Measurements from ENCODE around the gene ZNF639. TPM values are rescaled to one million over a fixed set of nuclear protein-coding genes. Genes with fewer than 3 reads are reported as not detected.

Gene ZNF639
- total RNA-seq, 1 donor from 2014 or later, result 31.2 TPM

- Mint-ChIP-seq H3K27me3 (ENCODE audit: unreplicated experiment) (peaks cover 25% of the 10 kb centered on the region), H3K27ac (ENCODE audit: unreplicated experiment) (no peak overlapping the region), H3K4me3 (ENCODE audit: unreplicated experiment) (no peak overlapping the region), H3K36me3 (ENCODE audit: unreplicated experiment) (no peaks in the 10 kb centered on the region), H3K4me1 (ENCODE audit: unreplicated experiment) (no peaks in the 10 kb centered on the region), H3K9me3 (ENCODE audit: unreplicated experiment) (no peaks in the 10 kb centered on the region)
- TF ChIP-seq CTCF (IDR thresholded peaks at IDR 0.05), result no peak
- no peak for DNase-seq (ENCODE audit: extremely low spot score, unreplicated experiment)
These were observed 33.5 kb upstream of the ZNF639 start for GRCh38 chr3:179289295-179289694.

- H3K4me1 Mint-ChIP-seq (ENCODE audit: unreplicated experiment), result no peaks in the 10 kb centered on the region
- H3K9me3 Mint-ChIP-seq (ENCODE audit: unreplicated experiment), result no peaks in the 10 kb centered on the region
- H3K4me3 Mint-ChIP-seq (ENCODE audit: unreplicated experiment), result no peak overlapping the region
- DNase-seq (ENCODE audit: extremely low spot score, unreplicated experiment), result no peak
- no peaks in the 10 kb centered on the region for H3K36me3 Mint-ChIP-seq (ENCODE audit: unreplicated experiment)
- no peak overlapping the region for H3K27ac Mint-ChIP-seq (ENCODE audit: unreplicated experiment)
- TF ChIP-seq CTCF (IDR thresholded peaks at IDR 0.05), result no peak
- peaks cover 45% of the 10 kb centered on the region for H3K27me3 Mint-ChIP-seq (ENCODE audit: unreplicated experiment)
These were observed 30.4 kb upstream of the ZNF639 start for GRCh38 chr3:179292450-179292849.

- no peak overlapping the region for H3K27ac Mint-ChIP-seq (ENCODE audit: unreplicated experiment)
- peaks cover 33% of the 10 kb centered on the region for H3K27me3 Mint-ChIP-seq (ENCODE audit: unreplicated experiment)
- H3K36me3 Mint-ChIP-seq (ENCODE audit: unreplicated experiment), result no peaks in the 10 kb centered on the region
- peaks cover 7% of the 10 kb centered on the region for H3K9me3 Mint-ChIP-seq (ENCODE audit: unreplicated experiment)
- DNase-seq (ENCODE audit: extremely low spot score, unreplicated experiment), result no peak
- H3K4me1 Mint-ChIP-seq (ENCODE audit: unreplicated experiment), result no peaks in the 10 kb centered on the region
- H3K4me3 Mint-ChIP-seq (ENCODE audit: unreplicated experiment), result no peak overlapping the region
- TF ChIP-seq CTCF (IDR thresholded peaks at IDR 0.05), result no peak
These were observed 24.7 kb upstream of the ZNF639 start for GRCh38 chr3:179297971-179298725.

- H3K27ac Mint-ChIP-seq (ENCODE audit: unreplicated experiment), result no peak overlapping the region
- peaks cover 31% of the 10 kb centered on the region for H3K27me3 Mint-ChIP-seq (ENCODE audit: unreplicated experiment)
- no peak for DNase-seq (ENCODE audit: extremely low spot score, unreplicated experiment)
- H3K4me1 Mint-ChIP-seq (ENCODE audit: unreplicated experiment), result no peaks in the 10 kb centered on the region
- no peaks in the 10 kb centered on the region for H3K36me3 Mint-ChIP-seq (ENCODE audit: unreplicated experiment)
- no peak overlapping the region for H3K4me3 Mint-ChIP-seq (ENCODE audit: unreplicated experiment)
- TF ChIP-seq CTCF (IDR thresholded peaks at IDR 0.05), result no peak
- peaks cover 7% of the 10 kb centered on the region for H3K9me3 Mint-ChIP-seq (ENCODE audit: unreplicated experiment)
These were observed 23.5 kb upstream of the ZNF639 start for GRCh38 chr3:179299316-179299715.

- no peaks in the 10 kb centered on the region for H3K4me1 Mint-ChIP-seq (ENCODE audit: unreplicated experiment)
- TF ChIP-seq CTCF (IDR thresholded peaks at IDR 0.05), result no peak
- no peak for DNase-seq (ENCODE audit: extremely low spot score, unreplicated experiment)
- H3K27ac Mint-ChIP-seq (ENCODE audit: unreplicated experiment), result no peak overlapping the region
- no peak overlapping the region for H3K4me3 Mint-ChIP-seq (ENCODE audit: unreplicated experiment)
- peaks cover 7% of the 10 kb centered on the region for H3K9me3 Mint-ChIP-seq (ENCODE audit: unreplicated experiment)
- no peaks in the 10 kb centered on the region for H3K36me3 Mint-ChIP-seq (ENCODE audit: unreplicated experiment)
- peaks cover 23% of the 10 kb centered on the region for H3K27me3 Mint-ChIP-seq (ENCODE audit: unreplicated experiment)
These were observed 22.7 kb upstream of the ZNF639 start for GRCh38 chr3:179299999-179300613.
